Pons (tissue), 1 donor: ENCODE results near the gene PSAT1.

Experiments
- DNase-seq: peaks from one replicate; pipeline ENCODE4 v3.0.0-alpha.2; 2016; ENCODE audit warnings: low spot score

Gene PSAT1

DNA sequence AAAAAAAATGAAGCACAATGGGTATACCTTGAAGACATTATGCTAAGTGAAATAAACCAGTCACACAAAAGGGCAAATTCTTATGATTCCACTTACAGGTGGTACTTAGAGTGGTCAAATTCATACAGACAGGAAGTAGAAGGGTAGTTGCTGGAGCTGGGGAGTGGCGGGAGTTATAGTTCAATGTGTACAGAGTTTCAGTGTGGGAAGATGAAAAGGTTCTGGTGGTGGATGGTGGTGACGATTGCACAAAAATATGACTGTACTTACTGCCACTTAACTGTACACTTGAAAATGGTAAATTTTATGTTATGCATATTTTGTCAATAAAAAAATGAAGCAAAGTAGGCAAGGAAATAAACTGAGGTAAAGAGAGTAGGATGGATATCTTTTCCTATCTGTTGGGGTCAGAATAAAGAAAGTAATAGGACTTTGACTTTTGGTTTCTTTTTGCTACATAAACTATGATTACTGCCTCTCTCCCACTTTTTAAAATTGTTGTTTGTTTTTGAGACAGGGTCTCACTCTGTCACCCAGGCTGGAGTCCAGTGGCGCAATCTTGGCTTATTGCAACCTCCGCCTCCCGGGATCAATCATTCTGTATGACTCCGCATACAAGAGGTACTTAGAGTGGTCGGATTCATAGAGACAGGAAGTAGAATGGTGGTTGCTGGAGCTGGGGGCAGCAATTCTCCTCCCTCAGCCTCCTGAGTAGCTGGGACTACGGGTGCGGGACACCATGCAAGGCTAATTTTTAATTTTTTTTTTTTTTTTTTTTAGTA is 4.0 kb upstream of the PSAT1 start:
- DNase-seq = no peak

- DNase-seq = no peak
Observed at GRCh38 chr9:78294290-78295176, 2.4 kb upstream of the PSAT1 start.

GRCh38 chr9:78295177-78295575 is 1.7 kb upstream of the PSAT1 start:
- no peak for DNase-seq

DNA sequence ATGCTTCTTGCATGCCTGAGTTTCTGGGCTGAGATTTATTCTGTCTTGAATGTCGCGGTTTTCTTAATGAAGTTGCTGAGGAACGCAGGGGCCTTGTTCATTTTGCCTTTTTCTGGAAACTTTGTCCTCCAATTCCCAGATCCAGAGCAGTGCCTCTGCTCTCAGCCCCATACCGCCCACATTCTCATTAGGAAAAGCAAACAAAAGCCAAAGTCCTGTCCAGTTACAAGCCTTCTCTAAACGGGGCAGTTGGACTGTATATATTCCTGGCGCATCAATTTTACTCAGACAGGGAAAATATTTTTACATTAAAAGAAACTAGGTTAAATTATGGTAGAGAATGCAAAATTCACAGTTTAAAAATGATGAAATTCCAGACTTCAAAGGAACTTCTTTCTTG is 1.2 kb upstream of the PSAT1 start:
- DNase-seq = no peak

GRCh38 chr9:78296201-78296892 is 578 bp upstream of the PSAT1 start:
- DNase-seq = peak; percentile 40

GRCh38 chr9:78297672-78297961 is 692 bp downstream of the PSAT1 start:
- peak; percentile 72 for DNase-seq

DNA sequence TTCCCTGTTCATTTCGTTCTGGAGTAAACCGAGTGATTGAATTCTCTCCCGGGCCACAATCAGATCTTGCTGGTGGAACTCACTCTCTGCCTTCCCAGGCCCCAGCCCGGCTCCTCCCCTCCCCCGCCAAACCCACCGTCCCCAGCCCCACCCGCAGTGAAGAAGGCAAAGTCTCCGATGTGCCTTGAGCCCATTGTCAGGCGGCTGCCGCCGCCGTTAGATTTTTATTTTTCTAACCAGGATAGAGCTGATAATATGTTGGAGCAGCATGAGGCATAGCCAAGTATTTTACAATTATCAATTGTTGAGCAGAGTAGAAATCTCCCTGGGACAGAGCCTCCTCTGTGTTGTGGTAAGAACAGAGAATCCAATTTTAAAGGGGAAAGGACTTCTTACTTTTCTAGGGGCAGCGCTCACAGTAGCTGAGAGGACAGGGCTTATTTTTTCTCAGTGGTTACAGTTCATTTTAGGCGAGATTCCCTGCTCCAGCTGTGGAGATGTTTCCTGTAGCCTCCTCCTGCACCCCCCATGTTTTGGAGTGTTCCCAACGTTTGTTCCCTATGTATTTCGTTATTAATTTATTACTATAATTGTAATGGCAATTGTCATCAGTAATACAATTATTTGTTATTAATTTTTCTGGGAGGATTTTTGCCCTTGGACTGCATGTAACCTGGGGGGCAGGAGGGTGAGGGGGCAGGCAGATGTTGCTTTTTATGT is 1.3 kb downstream of the PSAT1 start:
- peak; percentile 94 for DNase-seq

DNA sequence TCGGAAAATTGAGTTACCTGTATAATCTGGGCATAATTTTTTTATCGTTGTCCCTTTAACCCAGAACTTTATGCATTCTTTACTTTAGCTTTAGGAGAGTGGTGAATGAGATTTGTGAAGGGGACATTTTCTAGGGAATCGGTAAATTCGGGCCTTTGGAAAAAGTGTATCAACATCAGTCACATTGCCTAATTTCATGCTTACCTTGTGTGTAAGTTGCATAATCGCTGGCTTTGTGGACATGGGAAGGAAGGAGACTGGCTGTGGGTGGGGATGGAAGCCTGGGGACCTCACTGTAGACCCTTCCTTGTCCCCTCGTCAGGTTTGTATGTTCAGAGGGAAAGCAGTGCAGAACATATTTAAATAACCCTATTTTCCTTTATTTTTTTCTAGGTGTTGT is 3.3 kb downstream of the PSAT1 start:
- DNase-seq = no peak

GRCh38 chr9:78301466-78301865 is 4.5 kb downstream of the PSAT1 start:
- no peak for DNase-seq

DNA sequence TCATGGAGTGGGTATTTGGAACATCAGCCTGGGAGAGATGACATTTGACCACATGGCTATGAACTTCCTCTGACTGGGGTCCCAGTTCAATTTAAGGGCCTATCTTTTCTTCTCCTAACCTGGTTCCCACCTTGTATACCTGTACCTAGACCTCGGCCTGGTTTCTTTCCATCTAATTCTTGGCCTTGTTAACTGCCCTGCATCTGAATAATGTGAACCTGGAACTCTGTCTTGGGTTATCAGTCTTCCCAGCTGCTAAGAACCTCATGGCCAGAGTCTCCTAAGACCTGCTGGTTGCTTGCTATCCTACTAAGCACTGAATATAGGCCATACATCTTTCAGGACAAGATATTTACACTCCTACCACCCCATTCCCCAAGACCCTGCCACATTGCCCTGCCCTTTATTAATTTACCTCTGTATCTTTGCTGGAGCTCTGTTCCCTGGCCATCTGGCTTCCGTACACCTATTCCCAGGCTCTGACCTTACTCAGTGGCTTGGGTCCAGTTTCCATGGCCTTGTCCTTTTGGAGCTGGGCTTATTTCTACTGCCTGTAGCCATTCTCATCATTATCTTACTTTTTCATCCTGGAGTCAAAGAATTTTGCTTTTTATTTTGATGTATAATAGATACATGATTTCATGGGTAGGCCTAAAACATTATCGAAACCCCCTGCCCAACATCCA is 6.6 kb downstream of the PSAT1 start:
- DNase-seq = no peak

- DNase-seq = no peak
Observed at GRCh38 chr9:78304357-78304756, 7.4 kb downstream of the PSAT1 start.

GRCh38 chr9:78306222-78307076 is 9.5 kb downstream of the PSAT1 start:
- no peak for DNase-seq

DNA sequence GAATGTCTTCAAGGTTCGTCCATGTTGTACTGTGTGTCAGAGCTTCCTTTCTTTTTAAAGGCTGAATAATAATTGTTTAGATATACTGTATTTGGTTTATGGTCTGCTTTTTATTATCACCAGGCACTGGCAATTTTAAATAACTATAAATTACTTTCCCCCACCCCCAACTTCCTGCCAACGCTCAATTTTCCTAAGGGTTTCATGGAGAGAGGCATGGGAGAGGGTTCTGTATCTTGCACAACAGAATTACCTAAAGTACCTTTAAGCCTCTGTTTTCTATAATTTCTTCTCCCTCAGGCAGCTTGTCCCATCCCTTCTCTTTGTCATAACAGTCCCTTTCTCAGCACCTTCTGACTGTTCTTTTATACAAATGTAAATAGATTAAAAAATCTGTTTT is 10.4 kb downstream of the PSAT1 start:
- no peak for DNase-seq

- no peak for DNase-seq
Observed at GRCh38 chr9:78309066-78309465, 12.1 kb downstream of the PSAT1 start.

GRCh38 chr9:78311075-78311474 is 14.2 kb downstream of the PSAT1 start:
- no peak for DNase-seq

DNA sequence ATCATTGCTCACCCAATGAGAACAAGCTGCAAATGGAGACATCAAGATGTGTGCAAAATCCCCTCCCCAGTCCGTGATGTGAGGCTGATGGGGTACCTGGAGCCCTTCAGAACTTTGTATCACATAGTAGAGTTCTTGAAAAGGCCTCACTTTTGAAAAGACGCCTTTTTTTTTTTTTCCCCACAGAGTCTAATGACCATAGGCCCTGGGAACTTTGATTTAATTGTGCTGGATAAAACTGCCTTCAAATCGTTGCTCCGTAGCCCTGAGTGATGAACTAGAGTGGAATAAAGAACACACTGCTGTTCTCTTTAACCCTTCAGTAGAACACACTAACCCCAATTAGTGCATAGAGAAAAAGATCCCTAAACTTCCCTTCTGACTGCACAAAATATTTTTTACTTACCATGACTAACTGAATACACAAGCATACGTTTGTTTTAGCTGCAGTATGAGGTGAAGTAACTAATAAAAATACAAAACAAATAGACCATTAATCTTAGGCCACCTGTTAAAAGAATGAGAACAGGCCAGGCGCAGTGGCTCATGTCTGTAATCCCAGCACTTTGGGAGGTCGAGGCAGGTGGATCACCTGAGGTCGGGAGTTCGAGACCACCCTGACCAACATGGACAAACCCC is 15.1 kb downstream of the PSAT1 start:
- DNase-seq = peak; percentile 27

DNA sequence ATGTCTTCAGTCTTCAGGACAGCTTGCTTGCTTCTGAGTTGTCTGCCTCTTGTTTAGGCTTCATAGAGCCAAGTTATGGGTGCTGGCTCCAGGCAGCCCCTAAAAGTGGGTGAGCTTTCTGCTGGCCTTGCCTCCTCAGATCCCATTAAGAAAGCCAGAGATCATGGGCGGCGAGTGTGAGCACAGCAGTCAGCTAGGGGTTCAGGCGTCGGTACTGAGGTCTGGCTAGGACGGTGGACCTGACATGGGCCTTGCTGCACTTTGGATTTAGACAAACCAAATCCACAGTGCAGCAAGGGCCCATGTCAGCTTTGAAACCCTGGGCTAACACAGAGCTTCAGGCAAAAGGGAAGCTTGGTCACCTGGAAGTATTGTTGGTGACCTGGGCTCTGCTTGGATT is 17.6 kb downstream of the PSAT1 start:
- DNase-seq = no peak

GRCh38 chr9:78314953-78315870 is 18.3 kb downstream of the PSAT1 start:
- DNase-seq = no peak
